ENCODE results near the gene NUDT1. TPM values are rescaled to one million over a fixed set of nuclear protein-coding genes. Genes with fewer than 3 reads are reported as not detected.

The NUDT1 gene
- total RNA-seq, 1 donor from 2014 or later: 14.2 TPM

- peaks cover 8% of the 10 kb centered on the region for H3K27me3 Mint-ChIP-seq (ENCODE audit: unreplicated experiment)
- TF ChIP-seq, protein P1, sequence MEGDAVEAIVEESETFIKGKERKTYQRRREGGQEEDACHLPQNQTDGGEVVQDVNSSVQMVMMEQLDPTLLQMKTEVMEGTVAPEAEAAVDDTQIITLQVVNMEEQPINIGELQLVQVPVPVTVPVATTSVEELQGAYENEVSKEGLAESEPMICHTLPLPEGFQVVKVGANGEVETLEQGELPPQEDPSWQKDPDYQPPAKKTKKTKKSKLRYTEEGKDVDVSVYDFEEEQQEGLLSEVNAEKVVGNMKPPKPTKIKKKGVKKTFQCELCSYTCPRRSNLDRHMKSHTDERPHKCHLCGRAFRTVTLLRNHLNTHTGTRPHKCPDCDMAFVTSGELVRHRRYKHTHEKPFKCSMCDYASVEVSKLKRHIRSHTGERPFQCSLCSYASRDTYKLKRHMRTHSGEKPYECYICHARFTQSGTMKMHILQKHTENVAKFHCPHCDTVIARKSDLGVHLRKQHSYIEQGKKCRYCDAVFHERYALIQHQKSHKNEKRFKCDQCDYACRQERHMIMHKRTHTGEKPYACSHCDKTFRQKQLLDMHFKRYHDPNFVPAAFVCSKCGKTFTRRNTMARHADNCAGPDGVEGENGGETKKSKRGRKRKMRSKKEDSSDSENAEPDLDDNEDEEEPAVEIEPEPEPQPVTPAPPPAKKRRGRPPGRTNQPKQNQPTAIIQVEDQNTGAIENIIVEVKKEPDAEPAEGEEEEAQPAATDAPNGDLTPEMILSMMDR (IDR thresholded peaks at IDR 0.05; ENCODE audit: unreplicated experiment): no peak
Observed at GRCh38 chr7:2251381-2251780, 9.4 kb downstream of the NUDT1 start.

DNA sequence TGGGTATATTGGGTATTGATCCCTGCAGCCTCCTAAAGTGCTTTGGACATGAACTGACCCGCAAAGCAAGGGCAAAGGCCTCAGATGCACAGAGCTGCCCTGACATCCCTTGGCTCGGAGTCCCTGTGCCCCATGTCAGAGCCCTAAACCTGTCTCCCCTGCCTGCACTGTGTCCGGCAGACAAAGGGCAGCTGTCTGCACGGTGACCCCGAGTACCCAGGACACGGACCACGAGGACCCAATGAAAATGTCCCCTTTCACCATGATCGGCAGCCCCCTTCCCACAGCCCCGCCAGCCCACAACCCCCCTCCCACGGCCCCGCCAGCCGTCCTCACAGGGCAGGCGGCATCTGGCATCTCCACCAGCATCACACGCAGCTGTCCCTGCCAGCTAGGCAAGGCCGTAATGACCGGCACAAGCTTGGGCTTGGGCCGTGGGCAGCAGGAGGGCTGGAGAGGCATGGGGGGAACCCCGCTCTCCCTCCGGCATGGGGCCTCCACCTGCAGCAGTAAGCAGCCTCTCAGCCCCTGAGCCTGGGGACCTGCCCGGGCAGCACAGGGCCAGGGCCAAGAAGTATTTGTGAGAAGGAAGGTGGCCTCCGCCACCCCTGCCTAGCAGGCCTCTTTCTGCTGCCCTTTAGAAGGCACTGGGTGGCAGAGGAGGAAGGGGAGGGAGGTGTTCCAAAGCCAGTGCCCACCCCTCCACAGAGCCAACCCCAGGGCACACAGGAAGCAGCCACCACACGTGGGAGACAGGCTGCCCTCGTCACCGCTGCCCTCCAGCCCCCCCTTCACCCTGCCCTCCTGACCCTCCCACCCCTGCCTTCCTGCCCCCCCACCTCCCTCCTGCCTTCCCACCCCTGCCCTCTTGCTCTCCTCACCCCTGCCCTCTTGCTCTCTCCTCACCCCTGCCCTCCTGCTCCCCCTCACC is 10.1 kb downstream of the NUDT1 start:
- Mint-ChIP-seq H3K9me3 (ENCODE audit: unreplicated experiment) (no peaks in the 10 kb centered on the region), H3K36me3 (ENCODE audit: low read depth, unreplicated experiment) (peaks cover 7% of the 10 kb centered on the region), H3K27ac (ENCODE audit: unreplicated experiment) (no peak overlapping the region), H3K27me3 (ENCODE audit: unreplicated experiment) (peaks cover 8% of the 10 kb centered on the region), H3K4me1 (ENCODE audit: unreplicated experiment) (peaks cover 9% of the 10 kb centered on the region), H3K4me3 (ENCODE audit: unreplicated experiment) (no peak overlapping the region)
- TF ChIP-seq, protein P1 (IDR thresholded peaks at IDR 0.05; ENCODE audit: unreplicated experiment): no peak
- DNase-seq (ENCODE audit: low spot score): no peak

More at GRCh38 chr7:2251381-2251780, 9.4 kb downstream of the NUDT1 start:
- no peaks in the 10 kb centered on the region for H3K9me3 Mint-ChIP-seq (ENCODE audit: unreplicated experiment)
- DNase-seq (ENCODE audit: low spot score): no peak
- H3K36me3 Mint-ChIP-seq (ENCODE audit: low read depth, unreplicated experiment): peaks cover 7% of the 10 kb centered on the region
- peaks cover 14% of the 10 kb centered on the region for H3K4me1 Mint-ChIP-seq (ENCODE audit: unreplicated experiment)
- H3K4me3 Mint-ChIP-seq (ENCODE audit: unreplicated experiment): no peak overlapping the region
- H3K27ac Mint-ChIP-seq (ENCODE audit: unreplicated experiment): no peak overlapping the region

- Mint-ChIP-seq H3K4me1 (ENCODE audit: unreplicated experiment) (peaks cover 9% of the 10 kb centered on the region), H3K27ac (ENCODE audit: unreplicated experiment) (no peak overlapping the region), H3K27me3 (ENCODE audit: unreplicated experiment) (peaks cover 8% of the 10 kb centered on the region), H3K4me3 (ENCODE audit: unreplicated experiment) (no peak overlapping the region), H3K36me3 (ENCODE audit: low read depth, unreplicated experiment) (peaks cover 7% of the 10 kb centered on the region), H3K9me3 (ENCODE audit: unreplicated experiment) (no peaks in the 10 kb centered on the region)
- DNase-seq (ENCODE audit: low spot score): no peak
- TF ChIP-seq, protein P1 (IDR thresholded peaks at IDR 0.05; ENCODE audit: unreplicated experiment): no peak
Observed at GRCh38 chr7:2253021-2253420, 11.0 kb downstream of the NUDT1 start.

GRCh38 chr7:2253525-2254244 is 11.7 kb downstream of the NUDT1 start:
- Mint-ChIP-seq H3K4me3 (ENCODE audit: unreplicated experiment) (no peak overlapping the region), H3K27ac (ENCODE audit: unreplicated experiment) (no peak overlapping the region), H3K9me3 (ENCODE audit: unreplicated experiment) (no peaks in the 10 kb centered on the region), H3K27me3 (ENCODE audit: unreplicated experiment) (peaks cover 7% of the 10 kb centered on the region), H3K4me1 (ENCODE audit: unreplicated experiment) (peaks cover 8% of the 10 kb centered on the region), H3K36me3 (ENCODE audit: low read depth, unreplicated experiment) (peaks cover 7% of the 10 kb centered on the region)
- TF ChIP-seq, protein P1 (IDR thresholded peaks at IDR 0.05; ENCODE audit: unreplicated experiment): no peak
- no peak for DNase-seq (ENCODE audit: low spot score)
